ENCODE measurements around the gene LRBA.

DNA sequence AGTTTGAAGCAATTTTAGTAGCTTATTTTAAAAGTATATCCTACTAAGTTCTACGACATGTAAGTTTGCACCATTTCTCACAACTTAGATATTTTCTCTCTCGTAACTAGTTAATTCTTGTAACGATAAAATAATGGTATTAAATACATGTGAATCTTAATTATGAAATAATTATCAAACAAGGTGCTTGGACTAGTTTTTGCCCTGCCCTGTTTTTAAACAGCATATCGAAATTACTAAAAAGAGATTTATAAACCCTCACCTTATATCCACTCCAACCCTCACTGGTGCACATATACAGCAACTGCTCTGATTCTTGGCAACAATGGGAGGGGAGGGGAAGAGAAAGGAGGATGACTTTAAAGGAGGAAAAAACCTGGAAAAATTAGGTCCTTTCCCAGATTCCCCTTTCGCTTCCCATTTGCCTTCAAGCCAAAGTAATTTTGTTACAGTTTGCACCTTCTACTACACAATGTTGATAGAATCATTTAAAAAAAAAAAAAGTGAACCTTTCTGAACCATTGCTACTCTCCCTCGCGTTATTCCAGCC lies 434.0 kb downstream of the LRBA start:
- TF ChIP-seq, protein P1, sequence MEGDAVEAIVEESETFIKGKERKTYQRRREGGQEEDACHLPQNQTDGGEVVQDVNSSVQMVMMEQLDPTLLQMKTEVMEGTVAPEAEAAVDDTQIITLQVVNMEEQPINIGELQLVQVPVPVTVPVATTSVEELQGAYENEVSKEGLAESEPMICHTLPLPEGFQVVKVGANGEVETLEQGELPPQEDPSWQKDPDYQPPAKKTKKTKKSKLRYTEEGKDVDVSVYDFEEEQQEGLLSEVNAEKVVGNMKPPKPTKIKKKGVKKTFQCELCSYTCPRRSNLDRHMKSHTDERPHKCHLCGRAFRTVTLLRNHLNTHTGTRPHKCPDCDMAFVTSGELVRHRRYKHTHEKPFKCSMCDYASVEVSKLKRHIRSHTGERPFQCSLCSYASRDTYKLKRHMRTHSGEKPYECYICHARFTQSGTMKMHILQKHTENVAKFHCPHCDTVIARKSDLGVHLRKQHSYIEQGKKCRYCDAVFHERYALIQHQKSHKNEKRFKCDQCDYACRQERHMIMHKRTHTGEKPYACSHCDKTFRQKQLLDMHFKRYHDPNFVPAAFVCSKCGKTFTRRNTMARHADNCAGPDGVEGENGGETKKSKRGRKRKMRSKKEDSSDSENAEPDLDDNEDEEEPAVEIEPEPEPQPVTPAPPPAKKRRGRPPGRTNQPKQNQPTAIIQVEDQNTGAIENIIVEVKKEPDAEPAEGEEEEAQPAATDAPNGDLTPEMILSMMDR (IDR thresholded peaks at IDR 0.05): no peak
- TF ChIP-seq EP300 (IDR thresholded peaks at IDR 0.05) (no peak), POLR2AphosphoS5 (IDR thresholded peaks at IDR 0.05) (no peak), POLR2A (IDR thresholded peaks at IDR 0.05) (no peak)

All from stomach (tissue), 4 donors.